ENCODE data around the gene PRCD.

PRCD gene

GRCh38 chr17:76570877-76571471 is 31.1 kb downstream of the PRCD start:
- DNase-seq (ENCODE audit: low spot score), result no peak

GRCh38 chr17:76572201-76572910 is 32.5 kb downstream of the PRCD start:
- no peak for DNase-seq (ENCODE audit: low spot score)

- DNase-seq (ENCODE audit: low spot score), result no peak
Observed at GRCh38 chr17:76573096-76573495, 33.3 kb downstream of the PRCD start.

- no peak for DNase-seq (ENCODE audit: low spot score)
Observed at GRCh38 chr17:76574166-76574565, 34.3 kb downstream of the PRCD start.

GRCh38 chr17:76575570-76575969 is 35.7 kb downstream of the PRCD start:
- no peak for DNase-seq (ENCODE audit: low spot score)

- DNase-seq (ENCODE audit: low spot score), result no peak
Observed at GRCh38 chr17:76576189-76576588, 36.3 kb downstream of the PRCD start.

GRCh38 chr17:76577876-76578275 is 38.0 kb downstream of the PRCD start:
- no peak for DNase-seq (ENCODE audit: low spot score)

GRCh38 chr17:76578376-76578775 is 38.5 kb downstream of the PRCD start:
- DNase-seq (ENCODE audit: low spot score), result no peak

- no peak for DNase-seq (ENCODE audit: low spot score)
Observed at GRCh38 chr17:76579281-76579680, 39.4 kb downstream of the PRCD start.

- DNase-seq (ENCODE audit: low spot score), result no peak
Observed at GRCh38 chr17:76581515-76581914, 41.7 kb downstream of the PRCD start.

GRCh38 chr17:76582660-76583059 is 42.8 kb downstream of the PRCD start:
- no peak for DNase-seq (ENCODE audit: low spot score)

GRCh38 chr17:76584427-76585032 is 44.7 kb downstream of the PRCD start:
- no peak for DNase-seq (ENCODE audit: low spot score)

- no peak for DNase-seq (ENCODE audit: low spot score)
Observed at GRCh38 chr17:76585033-76585648, 45.3 kb downstream of the PRCD start.

GRCh38 chr17:76585649-76586593 is 46.1 kb downstream of the PRCD start, which contains the start of gene ST6GALNAC2:
Gene ST6GALNAC2, minus strand, starts transcription at chr17:76585860. Its CDS starts 52 bp downstream, at chr17:76585808.
- DNase-seq (ENCODE audit: low spot score), result no peak

GRCh38 chr17:76586741-76587487 is 47.1 kb downstream of the PRCD start:
- no peak for DNase-seq (ENCODE audit: low spot score)

GRCh38 chr17:76588182-76588581 is 48.3 kb downstream of the PRCD start:
- no peak for DNase-seq (ENCODE audit: low spot score)

- no peak for DNase-seq (ENCODE audit: low spot score)
Observed at GRCh38 chr17:76593384-76593826, 53.6 kb downstream of the PRCD start.

GRCh38 chr17:76593959-76594358 is 54.1 kb downstream of the PRCD start:
- no peak for DNase-seq (ENCODE audit: low spot score)

- DNase-seq (ENCODE audit: low spot score), result no peak
Observed at GRCh38 chr17:76594690-76595089, 54.8 kb downstream of the PRCD start.

All from putamen (tissue), 1 donor.